ENCODE results near the gene KRTAP4-9. TPM values are rescaled to one million over a fixed set of nuclear protein-coding genes. Genes with fewer than 3 reads are reported as not detected.
"Not testable (repeated sequence)": the region's sequence is repeated elsewhere in the genome, so short reads cannot be mapped to it uniquely, and the experiment has no call there.

Gene KRTAP4-9
- total RNA-seq, 1 experiment from 2014 or later = not detected

DNA sequence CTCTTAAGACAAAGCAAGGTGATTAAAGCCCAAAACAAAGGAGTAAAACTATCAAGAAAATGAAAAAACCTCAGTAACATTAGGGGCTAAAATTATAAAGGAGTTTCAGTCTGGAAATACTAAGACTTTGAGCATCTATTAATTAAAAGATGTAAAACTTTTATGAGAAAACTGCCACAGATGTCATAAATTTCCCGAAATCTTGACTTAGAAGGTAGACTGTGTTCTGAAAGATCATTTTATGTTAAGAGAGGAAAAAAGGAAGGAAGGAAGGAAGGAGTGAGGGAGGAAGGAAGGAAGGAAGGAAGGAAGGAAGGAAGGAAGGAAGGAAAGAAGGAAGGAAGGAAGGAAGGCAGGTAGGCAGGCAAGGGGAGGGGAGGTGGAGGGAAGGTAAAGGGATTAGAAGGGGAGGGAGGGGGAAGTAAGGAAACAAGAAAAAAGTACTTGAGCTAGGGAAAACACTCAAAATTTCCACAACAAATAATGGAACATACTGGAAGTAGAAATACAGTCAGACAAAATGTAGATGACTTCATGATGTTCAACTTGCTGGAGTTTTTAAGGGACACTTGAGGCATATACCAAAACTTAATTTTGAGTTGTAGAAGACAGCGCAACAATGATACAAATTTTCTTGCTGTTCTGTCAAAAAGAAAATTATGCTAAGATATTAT is 42.5 kb downstream of the KRTAP4-9 start:
- no peaks in the 10 kb centered on the region for H3K36me3 ChIP-seq (ENCODE audit: control insufficient read depth, insufficient read depth, low read length)
- DNase-seq (ENCODE audit: low read depth, low spot score) = no peak
- H3K4me1 ChIP-seq (ENCODE audit: control insufficient read depth, insufficient read depth, low read length) = no peaks in the 10 kb centered on the region
- POLR2A ChIA-PET = no interaction called here
- intact Hi-C loops (cut with micrococcal nuclease; ENCODE audit: unreplicated experiment) (no loop called here), in situ Hi-C loops (cut with HindIII; ENCODE audit: low pct_unique_long_range_greater_than_20kb, low sequenced_read_pairs) (no loop called here)
- TF ChIP-seq TCF7L2 (IDR thresholded peaks at IDR 0.05; ENCODE audit: low read depth, low read length) = no peak
- TF ChIP-seq SIN3A (IDR thresholded peaks at IDR 0.05; ENCODE audit: borderline replicate concordance, insufficient read depth, low read depth, low read length) = no peak
- TF ChIP-seq, protein P1, sequence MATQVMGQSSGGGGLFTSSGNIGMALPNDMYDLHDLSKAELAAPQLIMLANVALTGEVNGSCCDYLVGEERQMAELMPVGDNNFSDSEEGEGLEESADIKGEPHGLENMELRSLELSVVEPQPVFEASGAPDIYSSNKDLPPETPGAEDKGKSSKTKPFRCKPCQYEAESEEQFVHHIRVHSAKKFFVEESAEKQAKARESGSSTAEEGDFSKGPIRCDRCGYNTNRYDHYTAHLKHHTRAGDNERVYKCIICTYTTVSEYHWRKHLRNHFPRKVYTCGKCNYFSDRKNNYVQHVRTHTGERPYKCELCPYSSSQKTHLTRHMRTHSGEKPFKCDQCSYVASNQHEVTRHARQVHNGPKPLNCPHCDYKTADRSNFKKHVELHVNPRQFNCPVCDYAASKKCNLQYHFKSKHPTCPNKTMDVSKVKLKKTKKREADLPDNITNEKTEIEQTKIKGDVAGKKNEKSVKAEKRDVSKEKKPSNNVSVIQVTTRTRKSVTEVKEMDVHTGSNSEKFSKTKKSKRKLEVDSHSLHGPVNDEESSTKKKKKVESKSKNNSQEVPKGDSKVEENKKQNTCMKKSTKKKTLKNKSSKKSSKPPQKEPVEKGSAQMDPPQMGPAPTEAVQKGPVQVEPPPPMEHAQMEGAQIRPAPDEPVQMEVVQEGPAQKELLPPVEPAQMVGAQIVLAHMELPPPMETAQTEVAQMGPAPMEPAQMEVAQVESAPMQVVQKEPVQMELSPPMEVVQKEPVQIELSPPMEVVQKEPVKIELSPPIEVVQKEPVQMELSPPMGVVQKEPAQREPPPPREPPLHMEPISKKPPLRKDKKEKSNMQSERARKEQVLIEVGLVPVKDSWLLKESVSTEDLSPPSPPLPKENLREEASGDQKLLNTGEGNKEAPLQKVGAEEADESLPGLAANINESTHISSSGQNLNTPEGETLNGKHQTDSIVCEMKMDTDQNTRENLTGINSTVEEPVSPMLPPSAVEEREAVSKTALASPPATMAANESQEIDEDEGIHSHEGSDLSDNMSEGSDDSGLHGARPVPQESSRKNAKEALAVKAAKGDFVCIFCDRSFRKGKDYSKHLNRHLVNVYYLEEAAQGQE (IDR thresholded peaks at IDR 0.05; ENCODE audit: insufficient read depth in 1 of 2, low read depth in 2 of 2, low read length in 1 of 2) = no peak
- TF ChIP-seq POLR2AphosphoS5 (IDR thresholded peaks at IDR 0.05; ENCODE audit: low read depth, low read length) = no peak
- TF ChIP-seq, protein P2, sequence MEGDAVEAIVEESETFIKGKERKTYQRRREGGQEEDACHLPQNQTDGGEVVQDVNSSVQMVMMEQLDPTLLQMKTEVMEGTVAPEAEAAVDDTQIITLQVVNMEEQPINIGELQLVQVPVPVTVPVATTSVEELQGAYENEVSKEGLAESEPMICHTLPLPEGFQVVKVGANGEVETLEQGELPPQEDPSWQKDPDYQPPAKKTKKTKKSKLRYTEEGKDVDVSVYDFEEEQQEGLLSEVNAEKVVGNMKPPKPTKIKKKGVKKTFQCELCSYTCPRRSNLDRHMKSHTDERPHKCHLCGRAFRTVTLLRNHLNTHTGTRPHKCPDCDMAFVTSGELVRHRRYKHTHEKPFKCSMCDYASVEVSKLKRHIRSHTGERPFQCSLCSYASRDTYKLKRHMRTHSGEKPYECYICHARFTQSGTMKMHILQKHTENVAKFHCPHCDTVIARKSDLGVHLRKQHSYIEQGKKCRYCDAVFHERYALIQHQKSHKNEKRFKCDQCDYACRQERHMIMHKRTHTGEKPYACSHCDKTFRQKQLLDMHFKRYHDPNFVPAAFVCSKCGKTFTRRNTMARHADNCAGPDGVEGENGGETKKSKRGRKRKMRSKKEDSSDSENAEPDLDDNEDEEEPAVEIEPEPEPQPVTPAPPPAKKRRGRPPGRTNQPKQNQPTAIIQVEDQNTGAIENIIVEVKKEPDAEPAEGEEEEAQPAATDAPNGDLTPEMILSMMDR (IDR thresholded peaks at IDR 0.05) = no peak
- no peaks in the 10 kb centered on the region for H3K9me3 ChIP-seq (ENCODE audit: control insufficient read depth, insufficient read depth, low read depth, low read length)
- no peak overlapping the region for H3K27ac ChIP-seq (ENCODE audit: low read length)
- CTCF ChIA-PET = no interaction called here
- no TSS peak for BruUV-seq (replicated peaks)
- no peak for ATAC-seq
- no peak overlapping the region for H3K4me3 ChIP-seq (ENCODE audit: low read depth in 2 of 2, low read length in 2 of 2)
- no peaks in the 10 kb centered on the region for H3K27me3 ChIP-seq (ENCODE audit: control insufficient read depth, insufficient read depth, low read length)

DNA sequence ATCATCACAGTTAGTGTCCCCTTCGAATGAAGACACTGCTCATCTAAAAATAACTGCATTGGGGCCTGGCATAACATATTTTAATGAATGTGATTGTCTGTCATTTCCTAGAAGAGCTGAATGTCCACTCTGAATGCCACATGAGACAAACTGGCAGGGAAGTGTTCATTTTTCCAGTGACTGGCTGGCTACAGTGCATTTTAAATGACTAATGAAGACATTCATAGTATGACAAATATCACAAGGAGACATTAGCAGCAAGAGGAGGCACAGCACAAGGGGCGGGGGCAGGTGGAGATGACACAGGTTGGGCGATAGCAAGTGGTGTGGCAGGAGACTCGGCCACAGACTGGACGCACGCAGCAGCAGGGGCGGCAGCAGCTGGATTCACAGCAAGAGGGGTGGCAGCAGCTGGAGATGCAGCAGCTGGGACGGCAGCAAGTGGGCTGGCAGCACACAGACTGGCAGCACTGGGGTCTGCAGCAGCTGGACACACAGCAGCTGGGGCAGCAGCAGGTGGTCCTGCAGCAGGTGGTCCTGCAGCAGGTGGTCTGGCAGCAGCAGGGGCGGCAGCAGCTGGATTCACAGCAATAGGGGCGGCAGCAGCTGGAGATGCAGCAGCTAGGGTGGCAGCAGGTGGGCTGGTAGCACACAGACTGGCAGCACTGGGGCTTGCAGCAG is 43.9 kb downstream of the KRTAP4-9 start:
- H3K4me3 ChIP-seq (ENCODE audit: low read depth in 2 of 2, low read length in 2 of 2); H3K27ac ChIP-seq (ENCODE audit: low read length); H3K27me3 ChIP-seq (ENCODE audit: control insufficient read depth, insufficient read depth, low read length); BruUV-seq (replicated peaks); ATAC-seq; intact Hi-C loops (cut with micrococcal nuclease; ENCODE audit: unreplicated experiment); H3K9me3 ChIP-seq (ENCODE audit: control insufficient read depth, insufficient read depth, low read depth, low read length); H3K36me3 ChIP-seq (ENCODE audit: control insufficient read depth, insufficient read depth, low read length); in situ Hi-C loops (cut with HindIII; ENCODE audit: low pct_unique_long_range_greater_than_20kb, low sequenced_read_pairs); H3K4me1 ChIP-seq (ENCODE audit: control insufficient read depth, insufficient read depth, low read length); DNase-seq (ENCODE audit: low read depth, low spot score): not testable (repeated sequence)
- ChIA-PET POLR2A (interaction anchor here (0.6 kb wide), 1 partner anchor 110 kb away, joined by 3 read pairs; no protein-coding TSS in a partner anchor), CTCF (interaction anchor here (0.5 kb wide), 1 partner anchor 703 kb away, joined by 4 read pairs; no protein-coding TSS in a partner anchor)

DNA sequence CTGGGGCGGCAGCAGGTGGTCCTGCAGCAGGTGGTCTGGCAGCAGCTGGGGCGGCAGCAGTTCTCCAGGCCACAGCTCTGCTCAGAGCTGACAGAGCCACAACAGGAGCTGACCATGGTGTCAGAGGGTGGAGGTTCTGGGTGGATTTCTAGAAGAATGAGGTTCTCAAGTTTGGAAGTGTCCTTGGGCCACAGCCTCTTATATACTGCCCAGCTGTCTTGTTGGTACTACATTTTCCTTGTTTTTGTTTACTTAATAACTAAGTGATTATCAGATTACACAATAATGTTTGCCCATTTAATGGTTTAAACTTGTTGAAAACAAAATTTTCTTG is 44.4 kb downstream of the KRTAP4-9 start, which contains the start of gene KRTAP4-5:
KRTAP4-5 (minus strand) TSS at position 174 of the 334 bp plus-strand sequence; CDS start at position 116, 58 bp downstream.
- in situ Hi-C loops (cut with HindIII; ENCODE audit: low pct_unique_long_range_greater_than_20kb, low sequenced_read_pairs) (no loop called here), intact Hi-C loops (cut with micrococcal nuclease; ENCODE audit: unreplicated experiment) (no loop called here)
- Histone ChIP-seq H3K27ac (ENCODE audit: low read length) (no peak within 1 kb of the TSS), H3K27me3 (ENCODE audit: control insufficient read depth, insufficient read depth, low read length) (no peaks in the 10 kb centered on the region), H3K4me3 (ENCODE audit: low read depth in 2 of 2, low read length in 2 of 2) (no peak within 1 kb of the TSS), H3K4me1 (ENCODE audit: control insufficient read depth, insufficient read depth, low read length) (no peaks in the 10 kb centered on the region), H3K9me3 (ENCODE audit: control insufficient read depth, insufficient read depth, low read depth, low read length) (no peaks in the 10 kb centered on the region), H3K36me3 (ENCODE audit: control insufficient read depth, insufficient read depth, low read length) (no peaks in the 10 kb centered on the region)
- CTCF ChIA-PET = no interaction called here
- ATAC-seq (no peak), DNase-seq (ENCODE audit: low read depth, low spot score) (no peak)
- POLR2A ChIA-PET = no interaction called here
- TF ChIP-seq, protein P1 (IDR thresholded peaks at IDR 0.05; ENCODE audit: insufficient read depth in 1 of 2, low read depth in 2 of 2, low read length in 1 of 2) = 0 out of 4 replicates have a peak, but pooled peaks of 1 of the 2 experiments have one; percentile 30
- no peak for TF ChIP-seq POLR2AphosphoS5 (IDR thresholded peaks at IDR 0.05; ENCODE audit: low read depth, low read length)
- BruUV-seq (replicated peaks) = no TSS peak
